H7 (cell line): ENCODE results near the gene ZSCAN26. TPM values are rescaled to one million over a fixed set of nuclear protein-coding genes. Genes with fewer than 3 reads are reported as not detected.

Experiments
- DNase-seq: peaks from one replicate; pipeline ENCODE4 v3.0.0; 2012
- H3K27me3 ChIP-seq: 2 replicates; pipeline ENCODE4 v1.6.0; 2011; ENCODE audit warnings: mild to moderate bottlenecking, low read length; ENCODE audit not compliant: control insufficient read depth, insufficient read depth
- H3K36me3 ChIP-seq: replicated peaks from 2 replicates; pipeline ENCODE4 v1.5.1; 2011; ENCODE audit warnings: low read length; ENCODE audit not compliant: control insufficient read depth, insufficient read depth
- H3K4me3 ChIP-seq: 2 replicates; pipeline ENCODE4 v1.5.1; 2011; ENCODE audit warnings: low read depth, mild to moderate bottlenecking, control low read depth, low read length, moderate library complexity; ENCODE audit not compliant: insufficient read depth
- total RNA-seq: library from RNA; depleted of rRNA; stranded (reverse); fragments of >200 nt; shearing (Covaris generic); gene quantifications from 2 replicates; pipeline ENCODE4 v1.2.3, GENCODE V29; 2014; rRNA removed

The ZSCAN26 gene
- total RNA-seq, result 11.0 and 14.8 TPM in 2 replicates

- peak within 1 kb of the TSS; percentile 69 for H3K4me3 ChIP-seq
- peak; percentile 87 for DNase-seq
- peaks cover 1% of the 10 kb centered on the region for H3K36me3 ChIP-seq
- H3K27me3 ChIP-seq, result no peaks in the 10 kb centered on the region
These were observed at the start of gene ZSCAN26 for GRCh38 chr6:28266962-28267694. ZSCAN26 (plus strand) TSS chr6:28267143; CDS start chr6:28271920, 4,777 bp downstream.

DNA sequence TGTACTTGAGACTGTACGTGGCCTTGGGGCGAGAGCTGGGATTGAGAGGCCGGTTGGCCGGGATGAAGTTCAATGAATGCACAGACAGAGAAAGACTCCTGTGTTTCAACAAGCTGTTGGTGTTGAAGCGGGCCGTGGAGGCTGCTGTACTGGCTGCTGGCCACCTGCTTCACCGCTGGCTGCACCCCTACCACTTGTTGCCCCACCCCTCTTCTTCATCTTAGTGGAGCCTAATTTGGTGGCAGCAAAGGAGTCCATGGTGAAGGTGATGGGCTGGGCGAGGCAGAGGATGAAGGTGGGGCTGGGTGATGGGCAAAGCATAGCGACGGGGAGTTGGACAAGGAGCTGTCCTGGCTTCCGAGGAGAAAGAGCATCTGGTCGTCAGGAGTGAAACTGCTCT lies 49.1 kb upstream of the ZSCAN26 start:
- no peaks in the 10 kb centered on the region for H3K36me3 ChIP-seq
- H3K4me3 ChIP-seq, result no peak overlapping the region
- H3K27me3 ChIP-seq, result peaks cover 13% of the 10 kb centered on the region
- DNase-seq, result no peak

- DNase-seq, result peak; percentile 91
- Histone ChIP-seq H3K27me3 (peaks cover 16% of the 10 kb centered on the region), H3K4me3 (peak overlapping the region; percentile 53), H3K36me3 (no peaks in the 10 kb centered on the region)
These were observed 48.4 kb upstream of the ZSCAN26 start for GRCh38 chr6:28218312-28219248.

- H3K27me3 ChIP-seq, result peaks cover 18% of the 10 kb centered on the region
- DNase-seq, result no peak
- H3K36me3 ChIP-seq, result no peaks in the 10 kb centered on the region
- H3K4me3 ChIP-seq, result no peak overlapping the region
These were observed 46.4 kb upstream of the ZSCAN26 start for GRCh38 chr6:28220257-28221133.

DNA sequence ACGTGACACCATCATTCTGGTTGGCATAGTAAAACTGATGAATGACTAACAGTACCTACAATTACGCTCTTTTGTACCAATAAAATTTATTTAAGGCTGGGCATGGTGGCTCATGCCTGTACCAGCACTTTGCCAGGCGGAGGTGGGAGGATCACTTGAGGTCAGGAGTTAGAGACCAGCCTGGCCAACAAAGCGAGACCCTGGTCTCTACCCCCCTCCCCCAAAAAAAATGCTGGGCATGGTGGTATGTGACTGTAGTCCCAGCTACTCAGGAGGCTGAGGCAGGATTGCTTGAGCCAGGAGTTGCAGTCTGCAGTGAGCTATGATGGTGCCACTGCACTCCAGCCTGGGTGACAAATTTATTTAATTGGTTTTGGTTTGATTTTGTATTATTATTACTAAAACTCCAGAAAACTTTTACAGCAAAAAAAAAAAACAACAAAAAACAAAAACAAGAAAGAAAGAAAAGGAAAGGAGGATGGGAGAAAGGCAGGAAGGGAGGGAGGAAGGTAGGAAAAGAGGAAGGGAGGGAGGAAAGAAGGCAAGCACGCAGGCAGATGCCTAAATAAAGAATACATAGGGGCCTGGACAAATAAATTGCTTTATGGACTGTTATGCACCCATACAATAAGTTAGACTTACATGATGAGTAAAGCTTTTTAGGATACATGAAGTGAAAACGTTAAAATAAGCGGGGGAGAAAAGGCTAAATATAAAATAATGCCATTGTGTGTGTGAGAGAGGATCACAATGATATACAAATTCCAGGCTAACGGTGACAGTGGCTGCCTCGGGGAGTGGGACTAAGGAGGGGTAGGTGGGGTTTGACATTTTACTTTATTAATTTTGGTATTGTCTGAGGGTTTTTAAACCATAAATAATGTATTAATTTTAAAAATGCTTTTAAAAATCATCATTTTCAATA lies 42.5 kb upstream of the ZSCAN26 start:
- H3K4me3 ChIP-seq, result peak overlapping the region; percentile 51
- peaks cover 13% of the 10 kb centered on the region for H3K27me3 ChIP-seq
- H3K36me3 ChIP-seq, result peaks cover 15% of the 10 kb centered on the region
- no peak for DNase-seq

DNA sequence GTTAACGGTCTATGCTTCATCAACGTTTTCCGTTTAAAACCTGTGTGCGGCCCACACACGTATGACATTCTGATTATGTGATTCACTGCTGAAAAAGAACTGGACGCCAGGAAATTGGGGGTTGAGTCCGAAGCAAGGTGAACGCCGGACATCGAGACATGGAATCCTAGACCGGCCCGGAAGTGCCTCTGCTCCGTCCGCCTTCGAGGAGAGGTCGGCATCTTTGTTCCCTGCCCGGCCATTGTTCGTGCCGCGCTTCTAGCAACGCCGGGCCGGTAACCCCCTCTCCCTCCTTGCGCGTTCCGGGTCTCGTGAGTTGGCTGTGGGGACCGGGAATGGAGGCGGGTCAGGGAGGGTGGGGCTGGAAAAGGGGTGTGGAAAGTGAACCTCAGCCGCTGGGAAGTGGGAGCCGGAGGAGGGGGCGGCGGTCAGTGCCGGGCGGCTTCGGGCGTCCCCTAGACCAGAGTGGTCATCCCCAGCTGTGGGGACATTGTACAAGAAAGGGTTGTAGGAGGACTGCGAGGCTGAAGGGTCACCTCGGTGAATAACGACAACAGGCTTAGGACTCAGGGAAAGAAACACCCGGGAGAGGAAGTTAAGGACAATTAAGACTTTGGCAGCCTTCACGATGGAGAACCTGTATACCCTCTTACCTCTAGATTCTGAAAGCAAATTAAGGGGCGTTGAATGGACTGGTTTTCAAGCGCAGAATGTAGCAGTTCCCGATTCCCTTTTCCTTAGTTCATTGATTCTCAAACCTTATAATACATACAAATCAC lies 41.7 kb upstream of the ZSCAN26 start, which contains the start of gene ZSCAN9:
Gene ZSCAN9 (plus strand): TSS at position 220 of the 779 bp plus-strand sequence. CDS start 1,810 bp downstream, outside the sequence.
- peak; percentile 90 for DNase-seq
- H3K4me3 ChIP-seq, result peak within 1 kb of the TSS; percentile 51
- peaks cover 15% of the 10 kb centered on the region for H3K36me3 ChIP-seq
- peaks cover 13% of the 10 kb centered on the region for H3K27me3 ChIP-seq

DNA sequence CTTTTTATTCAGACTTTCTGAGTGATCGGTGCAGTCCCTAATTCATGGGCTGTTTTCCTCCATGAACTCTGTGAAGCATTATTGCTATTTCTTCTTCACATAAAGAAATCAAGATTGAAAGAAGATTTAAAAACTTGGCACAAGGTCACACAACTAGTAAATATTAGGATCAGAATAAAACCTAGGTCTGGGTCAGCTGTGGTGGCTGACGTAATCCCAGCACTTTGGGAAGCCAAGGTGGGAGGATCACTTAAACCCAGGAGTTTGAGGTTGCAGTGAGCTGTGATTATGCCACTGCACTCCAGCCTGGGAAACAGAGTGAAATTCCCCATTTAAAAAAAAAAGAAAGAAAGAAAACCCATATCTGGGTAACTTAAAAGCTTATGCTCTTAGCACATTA lies 40.5 kb upstream of the ZSCAN26 start:
- no peak for DNase-seq
- Histone ChIP-seq H3K27me3 (peaks cover 12% of the 10 kb centered on the region), H3K4me3 (no peak overlapping the region), H3K36me3 (peaks cover 15% of the 10 kb centered on the region)

DNA sequence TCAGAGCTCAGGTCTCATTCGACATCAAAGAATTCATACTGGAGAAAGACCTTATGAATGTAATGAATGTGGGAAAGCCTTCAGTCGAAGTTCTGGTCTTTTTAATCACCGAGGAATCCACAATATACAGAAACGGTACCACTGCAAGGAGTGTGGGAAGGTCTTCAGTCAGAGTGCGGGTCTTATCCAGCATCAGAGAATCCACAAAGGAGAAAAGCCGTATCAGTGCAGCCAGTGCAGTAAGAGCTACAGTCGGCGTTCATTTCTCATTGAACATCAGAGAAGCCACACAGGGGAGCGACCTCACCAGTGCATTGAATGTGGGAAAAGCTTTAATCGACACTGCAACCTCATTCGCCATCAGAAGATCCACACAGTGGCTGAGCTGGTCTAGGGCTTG lies 34.2 kb upstream of the ZSCAN26 start:
- Histone ChIP-seq H3K4me3 (no peak overlapping the region), H3K36me3 (peaks cover 12% of the 10 kb centered on the region), H3K27me3 (no peaks in the 10 kb centered on the region)
- DNase-seq, result no peak

DNA sequence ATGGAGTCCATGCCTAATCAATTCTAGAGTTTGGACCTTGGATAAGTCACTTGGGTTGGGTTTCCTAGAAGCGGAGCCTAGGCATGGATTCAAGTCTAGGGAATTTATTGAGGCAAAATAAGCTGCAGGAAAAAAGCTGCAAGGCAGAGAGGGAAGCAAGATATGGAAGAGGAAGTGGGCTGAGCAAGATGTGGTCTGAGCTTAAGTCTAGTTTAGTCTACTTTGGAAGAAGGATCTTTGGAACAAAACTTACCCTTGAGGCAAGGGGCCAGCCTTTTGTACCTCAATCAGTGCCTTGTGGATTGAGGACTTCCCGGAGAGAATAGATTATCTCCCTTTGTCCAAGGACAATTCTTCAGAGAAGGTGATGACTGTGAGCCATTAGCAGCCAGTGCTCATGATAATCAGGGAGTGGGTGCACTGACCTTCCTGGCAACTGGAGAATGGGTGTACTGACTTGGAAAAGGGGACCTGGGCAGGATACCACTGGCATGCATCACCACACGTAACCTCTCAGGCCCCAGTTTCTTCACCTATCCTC lies 31.0 kb upstream of the ZSCAN26 start:
- no peak for DNase-seq
- Histone ChIP-seq H3K36me3 (peaks cover 1% of the 10 kb centered on the region), H3K27me3 (no peaks in the 10 kb centered on the region), H3K4me3 (no peak overlapping the region)

GRCh38 chr6:28239636-28240035 lies 27.3 kb upstream of the ZSCAN26 start:
- Histone ChIP-seq H3K27me3 (no peaks in the 10 kb centered on the region), H3K4me3 (no peak overlapping the region), H3K36me3 (no peaks in the 10 kb centered on the region)
- no peak for DNase-seq

DNA sequence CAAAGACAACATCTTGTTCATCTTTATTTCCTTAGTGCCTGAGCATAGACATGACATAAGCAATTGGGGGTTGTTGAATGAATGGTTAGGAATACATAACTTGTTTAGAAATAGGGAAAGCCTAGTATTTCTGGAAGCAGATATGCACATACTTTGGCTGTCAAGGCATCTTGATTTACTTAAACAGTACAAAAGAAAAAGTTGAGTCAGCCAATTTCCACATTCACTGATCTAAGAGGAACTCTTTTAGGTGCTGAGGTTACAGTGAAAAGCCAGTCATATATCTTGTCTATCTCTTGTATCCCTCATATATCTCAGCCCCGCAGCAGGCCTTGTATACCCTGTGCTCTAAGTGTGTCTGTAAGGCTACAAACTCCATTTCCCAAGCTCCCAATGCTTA lies 26.5 kb upstream of the ZSCAN26 start:
- Histone ChIP-seq H3K36me3 (peaks cover 3% of the 10 kb centered on the region), H3K4me3 (no peak overlapping the region), H3K27me3 (no peaks in the 10 kb centered on the region)
- DNase-seq, result no peak

- H3K4me3 ChIP-seq, result no peak overlapping the region
- no peaks in the 10 kb centered on the region for H3K27me3 ChIP-seq
- H3K36me3 ChIP-seq, result peaks cover 17% of the 10 kb centered on the region
- no peak for DNase-seq
These were observed 23.0 kb upstream of the ZSCAN26 start for GRCh38 chr6:28243946-28244345.
